H9 (cell line): ENCODE results near the gene CXCR5. TPM values are rescaled to one million over a fixed set of nuclear protein-coding genes. Genes with fewer than 3 reads are reported as not detected.

Experiments
- DNase-seq: peaks from one replicate; pipeline ENCODE4 v3.0.0-alpha.2; 2017
- H2AFZ ChIP-seq: one replicate; pipeline ENCODE4 v1.6.1; 2013; ENCODE audit warnings: mild to moderate bottlenecking, low read length, control low read depth, moderate library complexity
- H2AK5ac ChIP-seq: 2 replicates; pipeline ENCODE4 v1.6.1; 2013; ENCODE audit warnings: low read length, control low read depth, mixed read lengths; ENCODE audit not compliant: insufficient read length
- H2BK120ac ChIP-seq: one replicate; pipeline ENCODE4 v1.6.1; 2013; ENCODE audit warnings: low read depth, mild to moderate bottlenecking, low read length, control low read depth, inconsistent platforms; ENCODE audit not compliant: poor library complexity, severe bottlenecking
- H2BK12ac ChIP-seq: 2 replicates; pipeline ENCODE4 v1.6.1; 2013; ENCODE audit warnings: low read length, control low read depth, mixed read lengths, low read depth; ENCODE audit not compliant: insufficient read length
- H2BK15ac ChIP-seq: 2 replicates; pipeline ENCODE4 v1.6.1; 2013; ENCODE audit warnings: low read depth, low read length, control low read depth
- H2BK20ac ChIP-seq: one replicate; pipeline ENCODE4 v1.6.1; 2013; ENCODE audit warnings: low read depth, mild to moderate bottlenecking, low read length, control low read depth, inconsistent platforms; ENCODE audit not compliant: poor library complexity, severe bottlenecking
- H2BK5ac ChIP-seq: 2 replicates; pipeline ENCODE4 v1.6.1; 2013; ENCODE audit warnings: low read length, control low read depth, mixed read lengths; ENCODE audit not compliant: insufficient read length
- H3K14ac ChIP-seq: 2 replicates; pipeline ENCODE4 v1.6.1; 2013; ENCODE audit warnings: low read length, control low read depth; ENCODE audit not compliant: insufficient read depth
- H3K18ac ChIP-seq: 2 replicates; pipeline ENCODE4 v1.6.1; 2013; ENCODE audit warnings: low read depth, mild to moderate bottlenecking, mixed read lengths, low read length, control low read depth; ENCODE audit not compliant: insufficient read length
- H3K23ac ChIP-seq: 2 replicates; pipeline ENCODE4 v1.6.1; 2013; ENCODE audit warnings: low read length, control low read depth, mixed read lengths, low read depth; ENCODE audit not compliant: insufficient read length
- H3K23me2 ChIP-seq: 2 replicates; pipeline ENCODE4 v1.6.1; 2013; ENCODE audit warnings: low read depth, mild to moderate bottlenecking, mixed read lengths, low read length, control low read depth; ENCODE audit not compliant: insufficient read length, poor library complexity, severe bottlenecking
- H3K27ac ChIP-seq: 2 replicates; pipeline ENCODE4 v1.5.1; 2013; ENCODE audit warnings: low read length, control low read depth, mixed read lengths, low read depth; ENCODE audit not compliant: insufficient read length
- H3K27me3 ChIP-seq: 2 replicates; pipeline ENCODE4 v1.6.1; 2013; ENCODE audit warnings: low read length, control low read depth, inconsistent platforms; ENCODE audit not compliant: insufficient read depth
- H3K4ac ChIP-seq: 2 replicates; pipeline ENCODE4 v1.6.1; 2013; ENCODE audit warnings: low read depth, mild to moderate bottlenecking, control low read depth, inconsistent platforms, low read length, moderate library complexity
- H3K4me1 ChIP-seq: 2 replicates; pipeline ENCODE4 v1.6.1; 2013; ENCODE audit warnings: low read length, control low read depth, inconsistent platforms; ENCODE audit not compliant: insufficient read depth
- H3K4me2 ChIP-seq: 2 replicates; pipeline ENCODE4 v1.6.1; 2013; ENCODE audit warnings: low read length, control low read depth, mixed read lengths; ENCODE audit not compliant: insufficient read length, insufficient read depth
- H3K56ac ChIP-seq: 2 replicates; pipeline ENCODE4 v1.6.1; 2013; ENCODE audit warnings: low read depth, mild to moderate bottlenecking, mixed read lengths, low read length, control low read depth; ENCODE audit not compliant: insufficient read length
- H3K79me1 ChIP-seq: 2 replicates; pipeline ENCODE4 v1.6.1; 2013; ENCODE audit warnings: low read depth, mild to moderate bottlenecking, moderate library complexity, low read length, control low read depth, inconsistent platforms; ENCODE audit not compliant: insufficient read depth, poor library complexity, severe bottlenecking
- H3K79me2 ChIP-seq: 2 replicates; pipeline ENCODE4 v1.6.1; 2013; ENCODE audit warnings: low read length, control low read depth, inconsistent platforms; ENCODE audit not compliant: insufficient read depth
- H3K9ac ChIP-seq: 2 replicates; pipeline ENCODE4 v1.6.1; 2013; ENCODE audit warnings: low read length, control low read depth, mixed read lengths; ENCODE audit not compliant: insufficient read length; ENCODE audit errors: extremely low read depth
- H3K9me3 ChIP-seq: one replicate; pipeline ENCODE4 v1.6.1; 2013; ENCODE audit warnings: low read depth, low read length, inconsistent platforms; ENCODE audit not compliant: control insufficient read depth
- H3T11ph ChIP-seq: one replicate; pipeline ENCODE4 v1.6.1; 2013; ENCODE audit warnings: mild to moderate bottlenecking, low read length, control low read depth, inconsistent platforms
- H4K20me1 ChIP-seq: one replicate; pipeline ENCODE4 v1.6.1; 2013; ENCODE audit not compliant: control insufficient read depth, insufficient read length, insufficient read depth
- H4K5ac ChIP-seq: 2 replicates; pipeline ENCODE4 v1.6.1; 2013; ENCODE audit warnings: low read depth, mild to moderate bottlenecking, mixed read lengths, low read length, control low read depth; ENCODE audit not compliant: insufficient read length
- H4K8ac ChIP-seq: replicated peaks from 2 replicates; pipeline ENCODE4 v1.6.1; 2013; ENCODE audit warnings: low read length, control low read depth, mixed read lengths, low read depth; ENCODE audit not compliant: insufficient read length
- H4K91ac ChIP-seq: 2 replicates; pipeline ENCODE4 v1.6.1; 2013; ENCODE audit warnings: low read depth, mild to moderate bottlenecking, moderate library complexity, mixed read lengths, low read length, control low read depth; ENCODE audit not compliant: insufficient read length
- H3K27ac Mint-ChIP-seq, 3 experiments: 2 replicates in 2 of 3; 3 replicates in 1 of 3; pipeline ENCODE4 v1.8.0; 2020 to 2021; ENCODE audit warnings: mixed read lengths in 3 of 3, mild to moderate bottlenecking in 1 of 3, moderate library complexity in 1 of 3
- H3K27me3 Mint-ChIP-seq: 2 replicates; pipeline ENCODE4 v1.8.0; 2021; ENCODE audit warnings: low read depth, mild to moderate bottlenecking, moderate library complexity, mixed read lengths
- H3K36me3 Mint-ChIP-seq, 3 experiments: 2 replicates in 2 of 3; 3 replicates in 1 of 3; pipeline ENCODE4 v1.8.0; 2020 to 2021; ENCODE audit warnings: low read depth in 3 of 3, mixed read lengths in 3 of 3; ENCODE audit not compliant: insufficient read depth in 1 of 3
- H3K4me1 Mint-ChIP-seq, 2 experiments: 2 replicates each; pipeline ENCODE4 v1.8.0; 2020; ENCODE audit warnings: mixed read lengths in 2 of 2
- H3K4me3 Mint-ChIP-seq, 2 experiments: 2 replicates in 1 of 2; 3 replicates in 1 of 2; pipeline ENCODE4 v1.8.0; 2020 to 2021; ENCODE audit warnings: mild to moderate bottlenecking in 2 of 2, mixed read lengths in 2 of 2, moderate library complexity in 1 of 2
- H3K9me3 Mint-ChIP-seq, 2 experiments: 2 replicates in 1 of 2; 3 replicates in 1 of 2; pipeline ENCODE4 v1.8.0; 2020; ENCODE audit warnings: mild to moderate bottlenecking in 2 of 2, mixed read lengths in 2 of 2, moderate library complexity in 1 of 2
- CTCF ChIP-seq: fragments of 200-600 bp; sonication (generic); conservative IDR thresholded peaks from 3 replicates; pipeline ENCODE4 v1.8.0; 2021; ENCODE audit warnings: antibody characterized with exemption, mild to moderate bottlenecking
- WGBS: extraction: QIAGEN DNeasy Blood & Tissue Kit; methylation state at CpG from one replicate; pipeline ENCODE4 v1.1.7; 2013; ENCODE audit warnings: missing lambda C conversion rate, low lambda C conversion rate, mixed read lengths; ENCODE audit not compliant: insufficient read length; ENCODE audit errors: extremely low coverage; 5-methylcytosine and 5-hydroxymethylcytosine counted together
- total RNA-seq: library from RNA; stranded (reverse); gene quantifications from 2 replicates; pipeline ENCODE4 v1.2.1, GENCODE V29; 2021

Gene CXCR5
- total RNA-seq, 1 experiment from 2014 or later, result 0.07 TPM

DNA sequence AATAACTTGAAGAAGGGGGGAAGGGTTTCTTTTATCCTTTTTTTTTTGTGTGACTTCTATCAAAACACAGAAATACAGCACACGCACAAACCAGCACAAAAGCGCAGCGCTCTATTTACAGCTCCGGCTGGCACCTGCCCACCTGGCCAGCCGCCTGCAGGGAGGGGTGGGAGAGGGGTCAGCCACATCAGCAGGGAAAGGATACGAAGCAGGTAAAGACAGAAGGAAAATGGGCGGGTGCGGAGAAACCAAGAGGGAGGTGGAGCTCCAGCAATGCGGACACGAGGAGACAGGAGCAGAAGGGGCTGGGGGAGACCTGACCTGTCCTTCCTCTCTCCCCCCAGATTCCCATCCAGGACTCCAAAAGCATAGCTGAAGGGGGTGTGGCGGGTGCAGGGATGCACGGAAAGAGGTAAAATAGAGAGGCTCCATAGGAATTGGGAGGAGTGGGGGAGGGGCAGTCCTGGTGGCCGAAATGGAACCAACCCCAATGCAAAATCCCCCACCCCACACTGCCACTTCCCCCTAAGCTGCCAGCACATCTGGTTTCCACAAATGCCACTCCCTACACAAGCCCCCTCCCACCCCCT, 14.1 kb downstream of the CXCR5 start:
- no peak overlapping the region for H2AK5ac ChIP-seq
- H4K91ac ChIP-seq, result no peak overlapping the region
- no peak overlapping the region for H3K18ac ChIP-seq
- H3K79me1 ChIP-seq, result no peaks in the 10 kb centered on the region
- H3K9me3 ChIP-seq, result no peaks in the 10 kb centered on the region
- H3K79me2 ChIP-seq, result no peaks in the 10 kb centered on the region
- Mint-ChIP-seq H3K9me3 (no peaks in the 10 kb centered on the region), H3K4me1 (peaks cover 25 to 40% of the 10 kb centered on the region in 2 experiments), H3K27ac (peak overlapping the region in 2 of 3 experiments; percentile 90; a peak in 4 of 7 replicates), H3K4me3 (peak overlapping the region in 1 of 2 experiments; percentile 66; a peak in 2 of 5 replicates), H3K27me3 (peaks cover 7% of the 10 kb centered on the region), H3K36me3 (peaks cover 25 to 45% (median 44%) of the 10 kb centered on the region in 3 experiments; a peak in 6 of 7 replicates)
- no peak overlapping the region; the same call in 1 of the 2 replicates for H3K14ac ChIP-seq
- no CpG with 5 or more reads among the region's 13 CpGs for WGBS
- H3K4me2 ChIP-seq, result no peak overlapping the region
- H4K20me1 ChIP-seq, result no peaks in the 10 kb centered on the region
- H2AFZ ChIP-seq, result no peak overlapping the region
- H2BK5ac ChIP-seq, result no peak overlapping the region
- H4K5ac ChIP-seq, result no peak overlapping the region
- no peak overlapping the region for H2BK15ac ChIP-seq
- H3K56ac ChIP-seq, result no peak overlapping the region
- H3K23ac ChIP-seq, result no peak overlapping the region
- H3K27me3 ChIP-seq, result no peaks in the 10 kb centered on the region
- no peak overlapping the region for H4K8ac ChIP-seq
- no peak overlapping the region for H3K27ac ChIP-seq
- no peak overlapping the region for H2BK12ac ChIP-seq
- DNase-seq, result no peak
- peaks cover 6% of the 10 kb centered on the region; the same call in 1 of the 2 replicates for H3K4me1 ChIP-seq
- no peak for TF ChIP-seq CTCF
- no peaks in the 10 kb centered on the region for H3K23me2 ChIP-seq
- no peak overlapping the region for H3K9ac ChIP-seq
- H2BK20ac ChIP-seq, result no peak overlapping the region
- H3T11ph ChIP-seq, result no peak overlapping the region
- no peak overlapping the region for H2BK120ac ChIP-seq
- no peak overlapping the region for H3K4ac ChIP-seq
